Spinal cord (tissue), 10 donors: ENCODE results near the gene CSF1. TPM values are rescaled to one million over a fixed set of nuclear protein-coding genes. Genes with fewer than 3 reads are reported as not detected.

Experiments
- DNase-seq, 6 donors: peaks; one replicate each; pipeline versions ENCODE4 v3.0.0 to v3.0.0-alpha.2; 2013 to 2015; ENCODE audit warnings: low spot score in 6 of 6, low read depth in 4 of 6
- H3K27ac ChIP-seq: one replicate; pipeline ENCODE4 v1.5.1; 2013; ENCODE audit warnings: low read depth, low read length, control low read depth
- H3K27me3 ChIP-seq: one replicate; pipeline ENCODE4 v1.6.1; 2013; ENCODE audit warnings: low read length; ENCODE audit not compliant: control insufficient read depth, insufficient read depth
- H3K36me3 ChIP-seq: one replicate; pipeline ENCODE4 v1.6.1; 2013; ENCODE audit warnings: low read length; ENCODE audit not compliant: control insufficient read depth, insufficient read depth
- H3K4me1 ChIP-seq: one replicate; pipeline ENCODE4 v1.6.1; 2013; ENCODE audit warnings: low read length; ENCODE audit not compliant: control insufficient read depth, insufficient read depth
- H3K4me3 ChIP-seq: one replicate; pipeline ENCODE4 v1.5.1; 2013; ENCODE audit warnings: low read depth, low read length, control low read depth
- H3K9me3 ChIP-seq: one replicate; pipeline ENCODE4 v1.6.1; 2013; ENCODE audit warnings: low read length; ENCODE audit not compliant: control insufficient read depth, insufficient read depth
- WGBS: methylation state at CpG from one replicate; pipeline ENCODE4 v1.1.5; 2013; ENCODE audit warnings: missing lambda C conversion rate; ENCODE audit not compliant: insufficient coverage; 5-methylcytosine and 5-hydroxymethylcytosine counted together
- polyA plus RNA-seq, 2 donors: library from polyadenylated mRNA; unstranded; fragments of 120-200 nt; gene quantifications; one replicate each; pipeline ENCODE4 v1.2.1, GENCODE V29; 2013; ENCODE audit not compliant: insufficient read length in 2 of 2
- total RNA-seq, 2 donors: library from RNA; depleted of rRNA in 1 of 2; stranded (reverse); fragments of 120-200 nt in 1 of 2; fragments of >200 nt in 1 of 2; gene quantifications; one replicate each; pipeline versions ENCODE4 v1.2.3 to v1.2.4, GENCODE V29; 2013 to 2014
- donor health status: healthy.

CSF1 gene
- total and polyA plus RNA-seq, 4 donors: 13.1 to 22.9 (median 17.3) TPM

DNA sequence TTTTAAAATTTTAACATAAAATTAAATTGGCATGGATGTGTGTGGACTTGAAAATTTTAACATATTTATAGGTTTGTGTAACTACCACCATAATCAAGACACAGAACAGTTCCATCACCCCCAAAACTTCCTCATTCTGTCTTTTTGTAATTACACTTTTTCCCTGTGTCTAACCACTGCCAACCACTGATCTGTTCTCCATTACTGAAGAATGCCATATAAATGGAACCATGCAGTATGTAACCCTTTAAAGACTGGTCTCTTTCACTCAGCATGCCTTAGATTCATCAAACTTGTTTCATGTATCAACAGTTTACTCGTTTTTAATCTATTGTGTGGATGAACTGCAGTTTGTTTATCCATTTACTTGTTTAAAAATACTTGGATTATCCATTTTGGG lies 60.9 kb downstream of the CSF1 start:
- no peaks in the 10 kb centered on the region for H3K27me3 ChIP-seq
- no peak for DNase-seq
- no CpG with 5 or more reads among the region's 1 CpG for WGBS
- H3K36me3 ChIP-seq: no peaks in the 10 kb centered on the region
- H3K4me3 ChIP-seq: no peak overlapping the region
- H3K27ac ChIP-seq: no peak overlapping the region
- no peaks in the 10 kb centered on the region for H3K4me1 ChIP-seq
- no peaks in the 10 kb centered on the region for H3K9me3 ChIP-seq

DNA sequence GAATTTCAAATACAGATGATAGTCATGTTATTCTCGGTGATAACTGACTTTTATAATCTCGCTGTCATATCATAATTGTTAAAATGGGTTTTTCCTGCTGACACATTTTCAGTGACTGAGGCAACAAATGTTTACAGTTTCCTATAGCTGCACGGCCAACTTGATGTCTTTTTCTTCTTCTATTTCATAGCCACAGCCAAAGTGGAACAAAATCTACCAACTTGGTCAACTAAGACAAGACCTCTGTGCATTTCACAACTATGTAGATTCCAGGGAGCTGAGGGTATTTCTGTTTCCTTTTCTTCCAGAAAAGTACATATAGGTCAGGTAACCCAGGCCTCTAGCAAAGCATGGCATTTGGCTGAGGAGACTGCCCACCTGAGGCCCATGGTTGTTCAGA lies 63.5 kb downstream of the CSF1 start:
- Histone ChIP-seq H3K27me3 (no peaks in the 10 kb centered on the region), H3K4me3 (no peak overlapping the region), H3K4me1 (no peaks in the 10 kb centered on the region), H3K9me3 (no peaks in the 10 kb centered on the region), H3K36me3 (no peaks in the 10 kb centered on the region), H3K27ac (no peak overlapping the region)
- DNase-seq: no peak
- WGBS: 100% methylated on average over 1 of the region's 3 CpGs

DNA sequence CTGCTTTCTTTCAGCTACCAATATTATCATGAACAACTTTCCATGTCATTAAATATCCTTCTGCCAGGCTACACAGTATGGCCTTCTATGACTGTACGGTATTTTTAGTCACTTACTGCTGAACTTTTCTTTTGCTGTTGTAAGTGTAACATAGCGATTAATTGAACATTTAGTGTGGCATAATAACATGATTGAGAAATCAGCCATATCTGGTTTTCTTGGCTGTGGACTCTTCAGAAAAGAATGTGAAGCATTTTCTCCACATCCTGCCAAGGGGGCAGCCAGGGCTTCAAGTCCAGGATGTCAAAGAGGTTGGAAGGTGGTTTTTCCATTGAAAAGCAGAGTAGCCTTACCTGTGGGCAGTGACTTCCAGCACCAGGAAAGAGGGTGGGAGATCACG lies 65.1 kb downstream of the CSF1 start:
- H3K27me3 ChIP-seq: no peaks in the 10 kb centered on the region
- H3K4me1 ChIP-seq: no peaks in the 10 kb centered on the region
- no peak overlapping the region for H3K4me3 ChIP-seq
- WGBS: 80% methylated on average over 2 of the region's 3 CpGs
- DNase-seq: no peak
- no peaks in the 10 kb centered on the region for H3K36me3 ChIP-seq
- no peak overlapping the region for H3K27ac ChIP-seq
- H3K9me3 ChIP-seq: no peaks in the 10 kb centered on the region

DNA sequence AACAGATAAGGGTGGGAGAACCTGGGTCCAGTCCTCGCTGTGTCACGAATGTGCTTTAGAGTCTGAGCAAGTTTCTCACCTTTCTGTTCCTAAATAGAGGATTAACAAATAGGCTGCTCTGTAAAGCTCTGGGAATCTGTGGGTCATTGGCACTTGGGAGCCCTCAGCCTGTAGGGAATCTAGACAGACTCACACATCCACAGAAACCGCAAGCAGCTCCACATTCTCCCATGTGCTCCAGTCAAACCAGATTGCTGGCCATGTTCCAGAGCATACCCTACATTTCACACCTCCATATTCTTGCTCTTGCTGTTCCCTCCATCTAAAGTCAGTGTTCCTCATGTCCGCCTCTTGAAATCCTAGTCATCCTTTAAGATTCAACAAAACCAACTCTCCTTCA lies 66.1 kb downstream of the CSF1 start:
- H3K4me3 ChIP-seq: no peak overlapping the region
- no peaks in the 10 kb centered on the region for H3K9me3 ChIP-seq
- no peaks in the 10 kb centered on the region for H3K4me1 ChIP-seq
- no peaks in the 10 kb centered on the region for H3K27me3 ChIP-seq
- no peaks in the 10 kb centered on the region for H3K36me3 ChIP-seq
- no peak overlapping the region for H3K27ac ChIP-seq
- no peak for DNase-seq
- WGBS: 89% methylated on average over 2 of the region's 4 CpGs

DNA sequence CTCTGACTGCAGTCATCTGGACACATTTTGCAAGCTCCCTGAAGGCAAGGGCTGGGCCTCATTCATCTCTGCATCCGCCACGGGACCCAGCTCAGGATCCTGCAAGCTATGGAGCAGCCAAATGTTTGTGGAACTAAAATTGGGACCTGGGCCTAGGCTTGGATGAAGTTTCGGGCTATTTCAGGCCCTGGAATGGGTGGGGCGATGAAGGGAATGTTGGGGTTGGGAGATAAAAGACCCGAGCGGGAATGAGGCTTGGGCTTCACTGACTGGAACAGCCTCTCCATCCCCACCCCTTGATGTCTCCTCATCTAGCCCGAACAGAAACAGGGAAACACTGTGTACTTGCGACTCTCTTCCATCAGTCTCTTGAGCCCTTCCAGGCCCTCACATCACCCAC lies 66.6 kb downstream of the CSF1 start:
- Histone ChIP-seq H3K9me3 (no peaks in the 10 kb centered on the region), H3K27ac (no peak overlapping the region), H3K4me1 (no peaks in the 10 kb centered on the region), H3K4me3 (no peak overlapping the region), H3K27me3 (no peaks in the 10 kb centered on the region), H3K36me3 (no peaks in the 10 kb centered on the region)
- DNase-seq: no peak
- WGBS: 92% methylated on average over 4 of the region's 8 CpGs

DNA sequence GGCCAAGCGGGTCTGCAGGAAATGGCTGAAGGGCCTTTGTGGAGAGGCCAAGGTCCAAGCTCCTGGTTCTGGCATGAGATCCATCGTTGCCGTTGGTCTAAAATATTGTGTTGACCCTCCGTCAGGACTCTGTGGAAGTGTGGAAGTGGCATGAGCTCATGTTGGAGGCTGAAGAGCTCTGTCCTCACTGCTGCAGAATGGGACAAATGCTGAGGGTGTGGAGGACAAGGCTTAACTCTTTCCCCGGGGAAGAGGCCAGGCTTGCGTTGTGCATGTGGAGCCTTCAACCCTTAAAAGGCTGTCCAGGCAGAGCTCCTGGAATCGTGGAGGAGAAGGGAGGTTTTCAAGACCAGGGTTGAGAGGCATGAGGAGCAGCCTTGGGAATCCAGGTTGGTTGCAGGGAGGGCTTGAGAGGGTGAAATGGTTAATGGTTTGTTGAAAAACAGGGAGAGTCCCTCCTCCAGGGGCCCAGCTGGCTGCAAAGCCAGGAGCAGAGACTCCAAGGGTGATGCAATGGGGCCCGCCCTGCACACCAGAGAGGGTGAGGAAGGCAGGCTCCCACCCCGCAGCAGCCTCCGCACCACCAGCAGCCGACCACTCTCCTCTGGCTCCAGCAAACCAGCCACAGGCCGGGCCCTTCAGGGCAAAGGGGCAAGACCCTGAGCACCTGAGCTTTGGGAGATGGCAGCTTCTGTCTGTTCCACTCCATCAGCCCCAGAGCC lies 67.2 kb downstream of the CSF1 start:
- no peaks in the 10 kb centered on the region for H3K27me3 ChIP-seq
- WGBS: 89% methylated on average over 12 of the region's 12 CpGs
- no peak for DNase-seq
- no peak overlapping the region for H3K4me3 ChIP-seq
- no peaks in the 10 kb centered on the region for H3K36me3 ChIP-seq
- no peaks in the 10 kb centered on the region for H3K9me3 ChIP-seq
- H3K27ac ChIP-seq: no peak overlapping the region
- H3K4me1 ChIP-seq: no peaks in the 10 kb centered on the region

DNA sequence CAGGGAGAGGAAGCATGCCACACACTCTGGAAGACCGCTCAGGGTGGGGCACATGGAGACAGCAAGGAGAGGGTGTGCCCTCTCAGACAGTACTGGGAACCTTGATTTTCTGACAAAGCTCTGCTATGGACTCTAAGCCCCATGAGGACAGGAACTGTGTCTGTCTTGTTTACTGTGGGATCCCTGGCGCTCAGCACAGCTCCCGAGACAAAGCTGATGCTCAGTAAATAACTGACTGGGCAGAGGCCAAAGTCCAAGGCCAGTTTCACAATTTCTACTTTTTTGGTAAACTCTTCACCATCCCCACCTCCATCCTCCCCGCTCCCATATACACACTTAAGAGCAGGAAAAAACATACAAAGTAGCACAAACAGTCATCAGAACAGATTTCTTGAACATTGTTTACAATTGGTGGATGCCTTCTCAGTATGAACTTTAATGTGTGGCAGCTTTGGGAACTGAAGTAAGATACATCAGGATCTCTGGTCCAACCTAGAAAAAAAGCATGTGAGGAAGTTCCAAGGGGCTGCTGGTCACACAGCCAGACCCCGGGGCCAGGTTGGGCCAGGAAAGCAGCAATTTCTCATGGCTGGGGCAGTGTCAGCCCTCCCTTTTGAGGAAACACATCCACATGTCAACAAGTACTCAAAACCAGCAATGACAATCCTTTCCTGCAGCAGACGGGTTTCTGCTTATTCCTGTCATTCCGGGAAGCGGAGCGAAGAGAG lies 68.3 kb downstream of the CSF1 start:
- Histone ChIP-seq H3K27me3 (no peaks in the 10 kb centered on the region), H3K4me3 (no peak overlapping the region), H3K27ac (no peak overlapping the region), H3K4me1 (peaks cover 2% of the 10 kb centered on the region), H3K36me3 (no peaks in the 10 kb centered on the region), H3K9me3 (no peaks in the 10 kb centered on the region)
- WGBS: 86% methylated on average over 8 of the region's 9 CpGs
- no peak for DNase-seq

DNA sequence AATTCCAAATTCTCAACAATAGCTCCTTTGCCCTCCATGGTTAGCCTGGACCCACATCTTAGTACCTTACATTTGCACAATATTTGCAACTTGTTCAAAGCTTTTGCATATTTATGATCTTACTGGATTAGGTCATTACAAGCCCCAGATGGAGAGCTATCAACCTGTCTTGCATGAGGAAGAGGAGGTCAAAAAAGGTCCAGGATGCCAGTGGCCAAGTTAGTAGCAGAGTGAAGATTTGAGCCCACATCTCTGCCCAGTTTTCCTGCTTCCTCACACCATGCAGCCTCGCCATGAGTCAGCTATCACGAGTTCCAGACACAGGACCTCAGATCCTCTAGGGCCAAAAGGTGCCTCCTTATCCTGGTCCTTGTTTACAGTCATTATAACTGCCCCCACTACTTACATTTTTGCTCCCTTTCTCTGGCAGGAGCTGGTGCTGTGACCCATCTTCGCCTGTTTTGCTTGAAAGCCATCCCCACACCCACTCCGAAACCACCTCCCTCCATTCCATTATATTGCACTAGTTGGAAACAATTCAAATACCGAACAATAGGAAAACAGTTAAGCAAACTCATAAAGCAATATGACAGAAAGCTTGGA lies 68.9 kb downstream of the CSF1 start:
- WGBS: 69% methylated on average over 3 of the region's 5 CpGs
- Histone ChIP-seq H3K36me3 (no peaks in the 10 kb centered on the region), H3K9me3 (no peaks in the 10 kb centered on the region), H3K27ac (no peak overlapping the region), H3K4me3 (no peak overlapping the region), H3K4me1 (peaks cover 8% of the 10 kb centered on the region), H3K27me3 (no peaks in the 10 kb centered on the region)
- no peak for DNase-seq
